Adrenal gland (tissue), 5 donors: ENCODE results near the gene SLC9A2.

ENCODE experiments used
- CTCF ChIP-seq, 6 experiments: fragments of 450-650 bp in 4 of 6; fragments of 200-600 bp in 2 of 6; sonication (generic) in 1 of 6; IDR thresholded peaks; 1 replicate in 5 of 6; 2 replicates in 1 of 6; pipeline versions ENCODE4 v1.5.1 to v1.8.0; 2016 to 2021; ENCODE audit warnings: antibody characterized with exemption in 6 of 6, mild to moderate bottlenecking in 2 of 6, moderate library complexity in 1 of 6
- POLR2A ChIP-seq, 2 donors: fragments of 450-650 bp; IDR thresholded peaks; one replicate each; pipeline ENCODE4 v1.6.1; 2017; ENCODE audit warnings: antibody characterized with exemption in 2 of 2, mild to moderate bottlenecking in 2 of 2, moderate library complexity in 1 of 2
- donor health status: DM: no; HTN: no; CAD: no.

GRCh38 chr2:102619414-102620319 lies at the start of gene SLC9A2:
- TF ChIP-seq CTCF (IDR thresholded peaks at IDR 0.05) (no peak), POLR2A (IDR thresholded peaks at IDR 0.05) (no peak)
